Esophagus squamous epithelium (tissue), 5 donors: Measurements from ENCODE around the gene NCKAP5L. TPM values are rescaled to one million over a fixed set of nuclear protein-coding genes. Genes with fewer than 3 reads are reported as not detected.
"Not testable (repeated sequence)": the region's sequence is repeated elsewhere in the genome, so short reads cannot be mapped to it uniquely, and the experiment has no call there.

ENCODE experiments used
- DNase-seq: peaks from one replicate; lab custom pipeline; 2025; lab: John Stamatoyannopoulos, UW
- H3K27ac ChIP-seq, 4 donors: fragments of 200-600 bp; sonication (generic); one replicate each; pipeline ENCODE4 v1.5.1; 2016 to 2019; ENCODE audit warnings: mild to moderate bottlenecking in 1 of 4
- H3K27me3 ChIP-seq, 4 donors: fragments of 200-600 bp; sonication (generic); 1 replicate in 3 of 4; 2 replicates in 1 of 4; pipeline versions ENCODE4 v1.5.1 to v1.6.0; 2017 to 2021; ENCODE audit warnings: antibody characterized with exemption in 1 of 4
- H3K36me3 ChIP-seq, 3 donors: fragments of 200-600 bp; sonication (generic); one replicate each; pipeline ENCODE4 v1.5.1; 2016 to 2019
- H3K4me1 ChIP-seq, 3 donors: fragments of 200-600 bp; sonication (generic); one replicate each; pipeline ENCODE4 v1.5.1; 2017 to 2019
- H3K4me3 ChIP-seq, 4 donors: fragments of 200-600 bp; sonication (generic); 1 replicate in 3 of 4; 2 replicates in 1 of 4; pipeline ENCODE4 v1.5.1; 2016 to 2019; ENCODE audit warnings: mild to moderate bottlenecking in 2 of 4, moderate library complexity in 1 of 4
- H3K9me3 ChIP-seq, 3 donors: fragments of 200-600 bp; sonication (generic); one replicate each; pipeline ENCODE4 v1.5.1; 2016 to 2019
- POLR2A ChIP-seq, 4 donors: fragments of 450-650 bp; IDR thresholded peaks; one replicate each; pipeline ENCODE4 v1.6.1; 2017; ENCODE audit warnings: antibody characterized with exemption in 4 of 4, mild to moderate bottlenecking in 4 of 4, moderate library complexity in 3 of 4
- WGBS, 2 donors: methylation state at CpG; one replicate each; pipeline ENCODE4 v1.1.5; 2018; 5-methylcytosine and 5-hydroxymethylcytosine counted together
- intact Hi-C: fragments of 100-400 bp; cut with DNase I; formaldehyde crosslinking; loops from one replicate; pipeline ENCODE4 v1.15.0; 2022
- total RNA-seq, 4 donors: library from RNA; depleted of rRNA; stranded (reverse); fragments of >200 nt; gene quantifications; one replicate each; pipeline ENCODE4 v1.1.0, GENCODE V29; 2016
- TF ChIP-seq, protein P1 (sequence below), 6 experiments: fragments of 450-650 bp in 4 of 6; fragments of 200-600 bp in 2 of 6; sonication (generic) in 2 of 6; IDR thresholded peaks; one replicate each; pipeline ENCODE4 v1.5.1; 2016 to 2019; ENCODE audit warnings: antibody characterized with exemption in 6 of 6, mild to moderate bottlenecking in 4 of 6, moderate library complexity in 4 of 6
- donor health status: DM: yes; HTN: yes; CAD: no.

NCKAP5L gene
- total RNA-seq, 4 donors from 2014 or later: 3.2 to 10.5 (median 8.0) TPM

- H3K27me3 ChIP-seq: peaks cover 0 to 4% (median 0%) of the 10 kb centered on the region in 4 donors
- no peak overlapping the region for H3K27ac ChIP-seq
- TF ChIP-seq, protein P1, sequence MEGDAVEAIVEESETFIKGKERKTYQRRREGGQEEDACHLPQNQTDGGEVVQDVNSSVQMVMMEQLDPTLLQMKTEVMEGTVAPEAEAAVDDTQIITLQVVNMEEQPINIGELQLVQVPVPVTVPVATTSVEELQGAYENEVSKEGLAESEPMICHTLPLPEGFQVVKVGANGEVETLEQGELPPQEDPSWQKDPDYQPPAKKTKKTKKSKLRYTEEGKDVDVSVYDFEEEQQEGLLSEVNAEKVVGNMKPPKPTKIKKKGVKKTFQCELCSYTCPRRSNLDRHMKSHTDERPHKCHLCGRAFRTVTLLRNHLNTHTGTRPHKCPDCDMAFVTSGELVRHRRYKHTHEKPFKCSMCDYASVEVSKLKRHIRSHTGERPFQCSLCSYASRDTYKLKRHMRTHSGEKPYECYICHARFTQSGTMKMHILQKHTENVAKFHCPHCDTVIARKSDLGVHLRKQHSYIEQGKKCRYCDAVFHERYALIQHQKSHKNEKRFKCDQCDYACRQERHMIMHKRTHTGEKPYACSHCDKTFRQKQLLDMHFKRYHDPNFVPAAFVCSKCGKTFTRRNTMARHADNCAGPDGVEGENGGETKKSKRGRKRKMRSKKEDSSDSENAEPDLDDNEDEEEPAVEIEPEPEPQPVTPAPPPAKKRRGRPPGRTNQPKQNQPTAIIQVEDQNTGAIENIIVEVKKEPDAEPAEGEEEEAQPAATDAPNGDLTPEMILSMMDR (IDR thresholded peaks at IDR 0.05): no peak
- TF ChIP-seq POLR2A (IDR thresholded peaks at IDR 0.05): no peak
- no peak for DNase-seq
- intact Hi-C loops: no loop called here
- WGBS, 2 donors: 82 to 89% methylated on average over 9 of the region's 9 CpGs
- H3K9me3 ChIP-seq: no peaks in the 10 kb centered on the region
- no peaks in the 10 kb centered on the region for H3K36me3 ChIP-seq
- no peak overlapping the region for H3K4me3 ChIP-seq
- peaks cover 0 to 23% (median 8%) of the 10 kb centered on the region in 3 donors for H3K4me1 ChIP-seq
Measured at GRCh38 chr12:49875115-49875720, 47.0 kb upstream of the NCKAP5L start.

DNA sequence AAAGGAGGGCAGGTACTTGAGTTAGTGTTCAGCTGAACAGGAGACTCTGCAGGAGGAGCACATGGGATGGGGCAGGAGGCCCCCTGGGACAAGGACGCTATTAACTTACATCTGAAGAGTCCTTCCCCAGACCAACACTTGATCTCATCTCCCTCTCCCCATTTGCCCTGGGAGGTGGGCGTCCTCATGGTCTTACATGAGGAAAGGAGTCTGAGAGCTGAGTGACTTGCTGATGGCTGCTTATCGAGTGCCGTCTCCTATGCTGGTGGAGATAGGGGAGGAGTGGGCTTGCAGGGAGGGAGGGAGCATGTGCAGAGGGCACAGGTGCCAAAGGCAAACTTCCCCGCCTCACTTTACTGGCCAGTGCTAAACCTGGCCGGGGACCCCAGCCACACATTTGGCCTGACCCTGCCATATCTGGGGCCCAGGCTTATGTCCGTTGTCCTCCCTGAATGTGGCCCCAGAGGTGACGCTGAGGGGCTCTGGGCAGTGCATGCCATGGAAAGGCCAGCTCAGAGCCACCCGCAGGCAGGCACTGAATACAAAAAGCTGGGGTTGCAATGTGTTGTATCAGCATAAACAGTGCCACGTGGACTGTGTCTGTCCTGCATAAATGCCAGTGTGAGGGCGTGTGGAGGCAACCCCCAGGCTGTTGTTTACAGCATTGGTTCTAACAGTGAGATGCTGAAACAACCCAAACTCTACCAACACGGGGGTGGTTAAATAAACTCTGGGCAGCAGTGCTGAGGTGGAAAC lies 46.1 kb upstream of the NCKAP5L start:
- no peak for DNase-seq
- H3K4me1 ChIP-seq: peaks cover 3 to 31% (median 14%) of the 10 kb centered on the region in 3 donors
- no peak for TF ChIP-seq POLR2A (IDR thresholded peaks at IDR 0.05)
- TF ChIP-seq, protein P1 (IDR thresholded peaks at IDR 0.05): no peak
- H3K27ac ChIP-seq: no peak overlapping the region
- peaks cover 0 to 4% (median 0%) of the 10 kb centered on the region in 4 donors for H3K27me3 ChIP-seq
- intact Hi-C loops: no loop called here
- whole genome bisulfite sequencing, 2 donors: 56 to 65% methylated on average over 7 to 8 of the region's 12 CpGs
- no peaks in the 10 kb centered on the region for H3K9me3 ChIP-seq
- no peaks in the 10 kb centered on the region for H3K36me3 ChIP-seq
- H3K4me3 ChIP-seq: no peak overlapping the region

DNA sequence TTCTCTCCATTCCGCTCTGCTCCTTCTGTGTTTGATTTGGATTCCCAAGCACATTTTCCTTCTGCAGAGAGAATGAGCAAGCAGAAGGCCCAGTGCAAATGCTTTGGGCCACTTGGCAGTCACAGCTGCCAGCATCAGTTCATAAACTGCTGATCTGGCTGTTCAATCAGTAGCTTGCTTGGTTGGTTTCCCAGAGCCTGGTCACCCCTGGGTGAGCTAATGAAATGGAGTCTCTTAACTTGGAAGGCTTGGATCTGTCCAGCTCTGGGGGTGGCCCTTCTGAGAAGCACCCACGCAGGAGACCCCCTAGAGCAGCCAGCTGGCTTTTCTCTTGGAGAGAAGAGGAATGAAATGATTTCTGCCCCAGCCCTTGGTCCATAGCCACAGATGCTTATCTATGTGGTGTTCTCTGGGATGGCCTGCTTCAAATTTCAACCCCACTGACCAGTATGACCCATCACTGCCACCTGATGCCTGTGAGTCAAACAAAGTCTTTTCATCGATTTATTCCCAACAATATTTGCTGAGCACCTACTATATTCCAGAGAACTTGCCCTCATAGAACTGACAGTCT lies 45.2 kb upstream of the NCKAP5L start:
- peaks cover 12 to 40% (median 22%) of the 10 kb centered on the region in 3 donors for H3K4me1 ChIP-seq
- H3K36me3 ChIP-seq: no peaks in the 10 kb centered on the region
- H3K4me3 ChIP-seq: no peak overlapping the region
- TF ChIP-seq, protein P1 (IDR thresholded peaks at IDR 0.05): no peak
- no peak for TF ChIP-seq POLR2A (IDR thresholded peaks at IDR 0.05)
- DNase-seq: no peak
- no peak overlapping the region for H3K27ac ChIP-seq
- 61 to 62% methylated on average over 2 to 3 of the region's 3 CpGs for WGBS, 2 donors
- intact Hi-C loops: no loop called here
- peaks cover 0 to 4% (median 0%) of the 10 kb centered on the region in 4 donors for H3K27me3 ChIP-seq
- no peaks in the 10 kb centered on the region for H3K9me3 ChIP-seq

- no peak overlapping the region for H3K27ac ChIP-seq
- peaks cover 17 to 46% (median 25%) of the 10 kb centered on the region in 3 donors for H3K4me1 ChIP-seq
- peaks cover 0 to 4% (median 0%) of the 10 kb centered on the region in 4 donors for H3K27me3 ChIP-seq
- no peak for DNase-seq
- H3K9me3 ChIP-seq: no peaks in the 10 kb centered on the region
- 45 to 79% methylated on average over 3 to 6 of the region's 6 CpGs for WGBS, 2 donors
- intact Hi-C loops: no loop called here
- H3K4me3 ChIP-seq: no peak overlapping the region
- H3K36me3 ChIP-seq: no peaks in the 10 kb centered on the region
- TF ChIP-seq, protein P1 (IDR thresholded peaks at IDR 0.05): no peak
- TF ChIP-seq POLR2A (IDR thresholded peaks at IDR 0.05): no peak
Measured at GRCh38 chr12:49872781-49873181, 44.6 kb upstream of the NCKAP5L start.

- 50 to 93% methylated on average over 1 to 5 of the region's 5 CpGs for WGBS, 2 donors
- Histone ChIP-seq H3K4me3 (no peak overlapping the region), H3K27ac (no peak overlapping the region), H3K4me1 (peaks cover 21 to 50% (median 29%) of the 10 kb centered on the region in 3 donors), H3K36me3 (no peaks in the 10 kb centered on the region), H3K27me3 (peaks cover 0 to 4% (median 0%) of the 10 kb centered on the region in 4 donors), H3K9me3 (no peaks in the 10 kb centered on the region)
- TF ChIP-seq POLR2A (IDR thresholded peaks at IDR 0.05): no peak
- TF ChIP-seq, protein P1 (IDR thresholded peaks at IDR 0.05): no peak
- intact Hi-C loops: no loop called here
- no peak for DNase-seq
Measured at GRCh38 chr12:49872381-49872780, 44.2 kb upstream of the NCKAP5L start.

- intact Hi-C loops, H3K27me3 ChIP-seq, H3K36me3 ChIP-seq, H3K4me3 ChIP-seq, DNase-seq, H3K27ac ChIP-seq, H3K9me3 ChIP-seq: not testable (repeated sequence)
- peaks cover 24 to 56% (median 31%) of the 10 kb centered on the region in 3 donors for H3K4me1 ChIP-seq
- WGBS, 2 donors: 85 to 90% methylated on average over 6 to 8 of the region's 8 CpGs
Measured at GRCh38 chr12:49871811-49872251, 43.6 kb upstream of the NCKAP5L start.
